ENCODE measurements around the gene SLCO4A1. TPM values are rescaled to one million over a fixed set of nuclear protein-coding genes. Genes with fewer than 3 reads are reported as not detected.
A peak's percentile ranks its signal among the peaks of the same experiment; 100 is the strongest.

Gene SLCO4A1
- total and polyA plus RNA-seq, 2 donors (not counting 1 experiment from before 2014, with no cell fraction given): 2.1 to 79.5 TPM

GRCh38 chr20:62708591-62709536 lies 66.6 kb downstream of the SLCO4A1 start, which contains the start of gene NTSR1:
NTSR1 (plus strand) TSS chr20:62708836; CDS start chr20:62709208, 372 bp downstream.
- DNase-seq (no peak), ATAC-seq (ENCODE audit: low read depth) (no peak)
- Histone ChIP-seq H3K79me2 (ENCODE audit: control insufficient read depth, insufficient read depth, low read length) (no peaks in the 10 kb centered on the region), H3K27me3 (replicated peaks in 1 of 4; ENCODE audit: control extremely low read depth in 1 of 4, control insufficient read depth in 3 of 4, insufficient read depth in 4 of 4, low read length in 3 of 4) (peaks cover 0 to 35% (median 11%) of the 10 kb centered on the region in 4 experiments), H3K27ac (ENCODE audit: low read length in 2 of 2) (no peak within 1 kb of the TSS), H3K36me3 (replicated peaks in 1 of 2; ENCODE audit: control extremely low read depth in 1 of 2, control insufficient read depth in 1 of 2, extremely low read depth in 1 of 2, insufficient read depth in 2 of 2, low read length in 1 of 2) (no peaks in the 10 kb centered on the region), H3K4me3 (ENCODE audit: control extremely low read depth in 1 of 5, extremely low read depth in 1 of 5, insufficient read depth in 1 of 5, low read depth in 2 of 5, low read length in 4 of 5) (no peak within 1 kb of the TSS), H3K4me1 (ENCODE audit: control insufficient read depth in 2 of 2, insufficient read depth in 2 of 2, low read length in 2 of 2) (peaks cover 0 to 4% of the 10 kb centered on the region in 2 donors), H4K20me1 (ENCODE audit: control insufficient read depth, insufficient read depth, low read length, poor library complexity, severe bottlenecking) (no peaks in the 10 kb centered on the region), H3K9me3 (ENCODE audit: control extremely low read depth in 1 of 3, control insufficient read depth in 2 of 3, insufficient read depth in 1 of 3, low read length in 2 of 3) (no peaks in the 10 kb centered on the region), H2AFZ (ENCODE audit: insufficient read depth, low read depth, low read length, poor library complexity, severe bottlenecking) (no peak within 1 kb of the TSS), H3K9ac (ENCODE audit: low read length) (no peak within 1 kb of the TSS), H3K4me2 (replicated peaks; ENCODE audit: low read depth, low read length, poor library complexity, severe bottlenecking) (peak within 1 kb of the TSS; percentile 8)
- ChIA-PET POLR2A (no interaction called here), CTCF (no interaction called here)
- intact Hi-C loops (cut with micrococcal nuclease): no loop called here
- Mint-ChIP-seq H3K9me3 (ENCODE audit: insufficient read depth) (no peaks in the 10 kb centered on the region), H3K27ac (no peak within 1 kb of the TSS), H3K4me3 (no peak within 1 kb of the TSS), H3K4me1 (peaks cover 2% of the 10 kb centered on the region), H3K27me3 (peaks cover 44% of the 10 kb centered on the region)
- 15% methylated on average over 123 of the region's 124 CpGs for WGBS (ENCODE audit: insufficient coverage)
- TF ChIP-seq EZH2 (IDR thresholded peaks at IDR 0.05; ENCODE audit: borderline replicate concordance, insufficient read depth, low read depth, low read length, poor library complexity, severe bottlenecking) (no peak), CTCF (IDR thresholded peaks at IDR 0.05) (no peak)

- peaks cover 2% of the 10 kb centered on the region for H3K4me1 Mint-ChIP-seq
- Histone ChIP-seq H3K79me2 (ENCODE audit: control insufficient read depth, insufficient read depth, low read length) (no peaks in the 10 kb centered on the region), H3K36me3 (replicated peaks in 1 of 2; ENCODE audit: control extremely low read depth in 1 of 2, control insufficient read depth in 1 of 2, extremely low read depth in 1 of 2, insufficient read depth in 2 of 2, low read length in 1 of 2) (no peaks in the 10 kb centered on the region), H3K4me1 (ENCODE audit: control insufficient read depth in 2 of 2, insufficient read depth in 2 of 2, low read length in 2 of 2) (peaks cover 0 to 4% of the 10 kb centered on the region in 2 donors), H4K20me1 (ENCODE audit: control insufficient read depth, insufficient read depth, low read length, poor library complexity, severe bottlenecking) (no peaks in the 10 kb centered on the region), H3K27ac (ENCODE audit: low read length in 2 of 2) (no peak overlapping the region), H2AFZ (ENCODE audit: insufficient read depth, low read depth, low read length, poor library complexity, severe bottlenecking) (no peak overlapping the region), H3K9ac (ENCODE audit: low read length) (no peak overlapping the region), H3K4me3 (ENCODE audit: control extremely low read depth in 1 of 5, extremely low read depth in 1 of 5, insufficient read depth in 1 of 5, low read depth in 2 of 5, low read length in 4 of 5) (no peak overlapping the region), H3K27me3 (replicated peaks in 1 of 4; ENCODE audit: control extremely low read depth in 1 of 4, control insufficient read depth in 3 of 4, insufficient read depth in 4 of 4, low read length in 3 of 4) (peaks cover 0 to 32% (median 11%) of the 10 kb centered on the region in 4 experiments), H3K4me2 (replicated peaks; ENCODE audit: low read depth, low read length, poor library complexity, severe bottlenecking) (no peak overlapping the region), H3K9me3 (ENCODE audit: control extremely low read depth in 1 of 3, control insufficient read depth in 2 of 3, insufficient read depth in 1 of 3, low read length in 2 of 3) (no peaks in the 10 kb centered on the region)
- ChIA-PET CTCF (no interaction called here), POLR2A (no interaction called here)
- DNase-seq (no peak), ATAC-seq (ENCODE audit: low read depth) (no peak)
- intact Hi-C loops (cut with micrococcal nuclease): no loop called here
- H3K27ac Mint-ChIP-seq: no peak overlapping the region
- TF ChIP-seq EZH2 (IDR thresholded peaks at IDR 0.05; ENCODE audit: borderline replicate concordance, insufficient read depth, low read depth, low read length, poor library complexity, severe bottlenecking) (no peak), CTCF (IDR thresholded peaks at IDR 0.05) (no peak)
- peaks cover 44% of the 10 kb centered on the region for H3K27me3 Mint-ChIP-seq
- WGBS (ENCODE audit: insufficient coverage): 84% methylated on average over 29 of the region's 30 CpGs
- no peaks in the 10 kb centered on the region for H3K9me3 Mint-ChIP-seq (ENCODE audit: insufficient read depth)
- H3K4me3 Mint-ChIP-seq: no peak overlapping the region
Measured at GRCh38 chr20:62709537-62709905, 67.2 kb downstream of the SLCO4A1 start.

All from B cell (primary cell).